Tibial artery (tissue), 4 donors: ENCODE data around the gene RABGAP1.

ENCODE experiments used
- DNase-seq, 2 donors: peaks; one replicate each; pipeline ENCODE4 v3.0.0-alpha.2; 2019
- H3K27ac ChIP-seq, 2 donors: fragments of 200-600 bp; sonication (generic) in 1 of 2; 1 replicate in 1 of 2; 2 replicates in 1 of 2; pipeline ENCODE4 v1.5.1; 2018 to 2019; ENCODE audit warnings: mild to moderate bottlenecking in 1 of 2
- H3K27me3 ChIP-seq, 2 donors: fragments of 200-600 bp; sonication (generic) in 1 of 2; one replicate each; pipeline versions ENCODE4 v1.5.1 to v1.6.0; 2016 to 2019
- H3K36me3 ChIP-seq, 3 donors: fragments of 200-600 bp; sonication (generic) in 2 of 3; one replicate each; pipeline ENCODE4 v1.5.1; 2016 to 2019; ENCODE audit warnings: mild to moderate bottlenecking in 2 of 3
- H3K4me1 ChIP-seq, 4 donors: fragments of 200-600 bp; sonication (generic) in 2 of 4; 1 replicate in 3 of 4; 2 replicates in 1 of 4; pipeline ENCODE4 v1.5.1; 2016 to 2019
- H3K4me3 ChIP-seq, 2 donors: fragments of 200-600 bp; sonication (generic) in 1 of 2; 1 replicate in 1 of 2; 2 replicates in 1 of 2; pipeline ENCODE4 v1.5.1; 2018 to 2019; ENCODE audit warnings: mild to moderate bottlenecking in 2 of 2
- H3K9me3 ChIP-seq, 3 donors: fragments of 200-600 bp; sonication (generic) in 1 of 3; one replicate each; pipeline ENCODE4 v1.5.1; 2016 to 2019
- CTCF ChIP-seq, 2 experiments: fragments of 200-600 bp in 1 of 2; fragments of 450-650 bp in 1 of 2; IDR thresholded peaks; one replicate each; pipeline ENCODE4 v1.5.1; 2017 to 2019; ENCODE audit warnings: antibody characterized with exemption in 2 of 2, mild to moderate bottlenecking in 1 of 2, moderate library complexity in 1 of 2
- intact Hi-C: fragments of 100-400 bp; cut with DNase I; formaldehyde crosslinking; loops from one replicate; pipeline ENCODE4 v1.15.0; 2023; ENCODE audit warnings: low total_unique reads

The RABGAP1 gene

GRCh38 chr9:123131993-123132392 is 191.2 kb downstream of the RABGAP1 start:
- Histone ChIP-seq H3K27me3 (no peaks in the 10 kb centered on the region), H3K27ac (no peak overlapping the region), H3K36me3 (peaks cover 0 to 13% (median 0%) of the 10 kb centered on the region in 3 donors), H3K9me3 (no peaks in the 10 kb centered on the region), H3K4me1 (no peaks in the 10 kb centered on the region), H3K4me3 (no peak overlapping the region)
- no peak for TF ChIP-seq CTCF (IDR thresholded peaks at IDR 0.05)
- intact Hi-C loops, result no loop called here
- DNase-seq, result no peak

- peaks cover 0 to 13% (median 0%) of the 10 kb centered on the region in 3 donors for H3K36me3 ChIP-seq
- H3K4me1 ChIP-seq, result no peaks in the 10 kb centered on the region
- H3K9me3 ChIP-seq, result no peaks in the 10 kb centered on the region
- no peak for TF ChIP-seq CTCF (IDR thresholded peaks at IDR 0.05)
- intact Hi-C loops, result no loop called here
- no peak for DNase-seq
- H3K27ac ChIP-seq, result no peak overlapping the region
- no peaks in the 10 kb centered on the region for H3K27me3 ChIP-seq
- no peak overlapping the region for H3K4me3 ChIP-seq
These were observed 191.9 kb downstream of the RABGAP1 start for GRCh38 chr9:123132696-123133095.

- intact Hi-C loops, result no loop called here
- no peak for TF ChIP-seq CTCF (IDR thresholded peaks at IDR 0.05)
- no peaks in the 10 kb centered on the region for H3K9me3 ChIP-seq
- no peak for DNase-seq
- H3K27ac ChIP-seq, result no peak overlapping the region
- H3K27me3 ChIP-seq, result no peaks in the 10 kb centered on the region
- no peaks in the 10 kb centered on the region for H3K4me1 ChIP-seq
- no peak overlapping the region for H3K4me3 ChIP-seq
- peaks cover 0 to 13% (median 0%) of the 10 kb centered on the region in 3 donors for H3K36me3 ChIP-seq
These were observed 194.6 kb downstream of the RABGAP1 start for GRCh38 chr9:123135430-123135829.

- Histone ChIP-seq H3K36me3 (peaks cover 0 to 6% (median 0%) of the 10 kb centered on the region in 3 donors), H3K27me3 (no peaks in the 10 kb centered on the region), H3K9me3 (no peaks in the 10 kb centered on the region), H3K27ac (no peak overlapping the region), H3K4me3 (no peak overlapping the region), H3K4me1 (no peaks in the 10 kb centered on the region)
- no peak for DNase-seq
- intact Hi-C loops, result no loop called here
- no peak for TF ChIP-seq CTCF (IDR thresholded peaks at IDR 0.05)
These were observed 197.3 kb downstream of the RABGAP1 start for GRCh38 chr9:123138163-123138562.

- intact Hi-C loops, result no loop called here
- H3K4me3 ChIP-seq, result no peak overlapping the region
- no peaks in the 10 kb centered on the region for H3K4me1 ChIP-seq
- peaks cover 0 to 5% (median 0%) of the 10 kb centered on the region in 3 donors for H3K36me3 ChIP-seq
- no peak overlapping the region for H3K27ac ChIP-seq
- DNase-seq, result no peak
- no peaks in the 10 kb centered on the region for H3K27me3 ChIP-seq
- no peak for TF ChIP-seq CTCF (IDR thresholded peaks at IDR 0.05)
- H3K9me3 ChIP-seq, result peaks cover 0 to 5% (median 0%) of the 10 kb centered on the region in 3 donors
These were observed 208.2 kb downstream of the RABGAP1 start for GRCh38 chr9:123149067-123149466.
